Tibial nerve (tissue), 4 donors: ENCODE measurements around the gene RHOG.
"Not testable (repeated sequence)": the region's sequence is repeated elsewhere in the genome, so short reads cannot be mapped to it uniquely, and the experiment has no call there.

ENCODE experiments used
- EP300 ChIP-seq, 2 donors: sonication (generic); formaldehyde crosslinking; IDR thresholded peaks; one replicate each; pipeline ENCODE4 v1.6.1; 2017; ENCODE audit warnings: antibody characterized with exemption in 2 of 2, mild to moderate bottlenecking in 1 of 2
- TF ChIP-seq, protein P1 (sequence below), 5 experiments: fragments of 200-600 bp in 3 of 5; fragments of 450-650 bp in 2 of 5; sonication (generic) in 3 of 5; IDR thresholded peaks; one replicate each; pipeline ENCODE4 v1.5.1; 2016 to 2019; ENCODE audit warnings: antibody characterized with exemption in 5 of 5, mild to moderate bottlenecking in 3 of 5, moderate library complexity in 2 of 5

DNA sequence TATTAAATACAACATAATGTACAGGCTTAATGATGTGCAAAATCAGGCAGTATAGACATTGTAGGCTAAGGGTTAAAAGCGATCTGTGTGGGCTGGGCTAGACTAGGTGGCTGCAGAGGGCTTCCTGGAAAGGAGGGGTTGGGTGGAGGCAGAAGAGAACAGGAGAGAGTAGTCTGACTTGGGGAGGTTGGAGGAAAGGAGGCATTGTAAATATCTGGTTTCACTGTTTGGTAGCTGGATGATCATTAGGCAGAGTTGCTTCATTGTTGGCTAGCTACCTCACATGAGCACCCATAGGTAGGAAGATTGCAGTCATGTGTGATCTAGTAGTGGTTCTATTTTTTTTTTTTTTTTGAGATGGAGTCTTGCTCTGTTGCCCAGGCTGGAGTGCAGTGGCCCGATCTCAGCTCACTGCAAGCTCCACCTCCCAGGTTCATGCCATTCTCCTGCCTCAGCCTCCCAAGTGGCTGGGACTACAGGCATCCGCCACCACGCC lies 20.2 kb upstream of the RHOG start:
- TF ChIP-seq, protein P1, sequence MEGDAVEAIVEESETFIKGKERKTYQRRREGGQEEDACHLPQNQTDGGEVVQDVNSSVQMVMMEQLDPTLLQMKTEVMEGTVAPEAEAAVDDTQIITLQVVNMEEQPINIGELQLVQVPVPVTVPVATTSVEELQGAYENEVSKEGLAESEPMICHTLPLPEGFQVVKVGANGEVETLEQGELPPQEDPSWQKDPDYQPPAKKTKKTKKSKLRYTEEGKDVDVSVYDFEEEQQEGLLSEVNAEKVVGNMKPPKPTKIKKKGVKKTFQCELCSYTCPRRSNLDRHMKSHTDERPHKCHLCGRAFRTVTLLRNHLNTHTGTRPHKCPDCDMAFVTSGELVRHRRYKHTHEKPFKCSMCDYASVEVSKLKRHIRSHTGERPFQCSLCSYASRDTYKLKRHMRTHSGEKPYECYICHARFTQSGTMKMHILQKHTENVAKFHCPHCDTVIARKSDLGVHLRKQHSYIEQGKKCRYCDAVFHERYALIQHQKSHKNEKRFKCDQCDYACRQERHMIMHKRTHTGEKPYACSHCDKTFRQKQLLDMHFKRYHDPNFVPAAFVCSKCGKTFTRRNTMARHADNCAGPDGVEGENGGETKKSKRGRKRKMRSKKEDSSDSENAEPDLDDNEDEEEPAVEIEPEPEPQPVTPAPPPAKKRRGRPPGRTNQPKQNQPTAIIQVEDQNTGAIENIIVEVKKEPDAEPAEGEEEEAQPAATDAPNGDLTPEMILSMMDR (IDR thresholded peaks at IDR 0.05), result not testable (repeated sequence)
- TF ChIP-seq EP300 (IDR thresholded peaks at IDR 0.05), result not testable (repeated sequence)
